Osteoblast (primary cell): ENCODE data around the gene ZFPM1. TPM values are rescaled to one million over a fixed set of nuclear protein-coding genes. Genes with fewer than 3 reads are reported as not detected.
"Not testable (repeated sequence)": the region's sequence is repeated elsewhere in the genome, so short reads cannot be mapped to it uniquely, and the experiment has no call there.

Source experiments
- DNase-seq: peaks from one replicate; pipeline ENCODE4 v3.0.0; 2011; ENCODE audit warnings: low spot score, mixed read lengths; ENCODE audit not compliant: insufficient read length; ENCODE audit errors: missing footprints
- H2AFZ ChIP-seq: 2 replicates; pipeline ENCODE4 v1.6.0; 2011; ENCODE audit warnings: mild to moderate bottlenecking, low read length
- H3K27ac ChIP-seq: 2 replicates; pipeline ENCODE4 v1.5.1; 2011; ENCODE audit warnings: mild to moderate bottlenecking, low read depth, low read length, moderate library complexity
- H3K27me3 ChIP-seq: 2 replicates; pipeline ENCODE4 v1.6.0; 2012; ENCODE audit warnings: mild to moderate bottlenecking, control low read depth, inconsistent platforms, low read length, moderate library complexity; ENCODE audit not compliant: insufficient read depth
- H3K36me3 ChIP-seq: 2 replicates; pipeline ENCODE4 v1.5.1; 2011; ENCODE audit warnings: mild to moderate bottlenecking, low read length, control low read depth, moderate library complexity; ENCODE audit not compliant: insufficient read depth
- H3K4me1 ChIP-seq: 2 replicates; pipeline ENCODE4 v1.5.1; 2011; ENCODE audit warnings: mild to moderate bottlenecking, low read length, control low read depth, moderate library complexity; ENCODE audit not compliant: insufficient read depth
- H3K4me2 ChIP-seq: 2 replicates; pipeline ENCODE4 v1.6.0; 2011; ENCODE audit warnings: mild to moderate bottlenecking, low read length; ENCODE audit not compliant: insufficient read depth
- H3K4me3 ChIP-seq: fragments of 200-600 bp; sonication (generic); 3 replicates; pipeline ENCODE4 v1.5.1; 2012; ENCODE audit warnings: mild to moderate bottlenecking, low read length, inconsistent platforms; ENCODE audit not compliant: insufficient read depth
- H3K79me2 ChIP-seq: 2 replicates; pipeline ENCODE4 v1.6.0; 2012; ENCODE audit warnings: mild to moderate bottlenecking, low read length, control low read depth, inconsistent platforms; ENCODE audit not compliant: insufficient read depth
- H3K9me3 ChIP-seq: 2 replicates; pipeline ENCODE4 v1.5.1; 2011; ENCODE audit warnings: low read depth, low read length, control low read depth
- H4K20me1 ChIP-seq: 2 replicates; pipeline ENCODE4 v1.6.0; 2012; ENCODE audit warnings: mild to moderate bottlenecking, low read length, control low read depth; ENCODE audit not compliant: insufficient read depth
- total RNA-seq: library from RNA; depleted of rRNA; stranded (reverse); fragments of >200 nt; gene quantifications from 2 replicates; pipeline ENCODE4 v1.2.3, GENCODE V29; 2012
- TF ChIP-seq, protein P1 (sequence below): IDR thresholded peaks from 2 replicates; pipeline ENCODE4 v1.5.1; 2011; ENCODE audit warnings: mild to moderate bottlenecking, low read depth, low read length, moderate library complexity; ENCODE audit errors: extremely low read depth

The ZFPM1 gene
- total RNA-seq, 1 donor, result 2.2 TPM

DNA sequence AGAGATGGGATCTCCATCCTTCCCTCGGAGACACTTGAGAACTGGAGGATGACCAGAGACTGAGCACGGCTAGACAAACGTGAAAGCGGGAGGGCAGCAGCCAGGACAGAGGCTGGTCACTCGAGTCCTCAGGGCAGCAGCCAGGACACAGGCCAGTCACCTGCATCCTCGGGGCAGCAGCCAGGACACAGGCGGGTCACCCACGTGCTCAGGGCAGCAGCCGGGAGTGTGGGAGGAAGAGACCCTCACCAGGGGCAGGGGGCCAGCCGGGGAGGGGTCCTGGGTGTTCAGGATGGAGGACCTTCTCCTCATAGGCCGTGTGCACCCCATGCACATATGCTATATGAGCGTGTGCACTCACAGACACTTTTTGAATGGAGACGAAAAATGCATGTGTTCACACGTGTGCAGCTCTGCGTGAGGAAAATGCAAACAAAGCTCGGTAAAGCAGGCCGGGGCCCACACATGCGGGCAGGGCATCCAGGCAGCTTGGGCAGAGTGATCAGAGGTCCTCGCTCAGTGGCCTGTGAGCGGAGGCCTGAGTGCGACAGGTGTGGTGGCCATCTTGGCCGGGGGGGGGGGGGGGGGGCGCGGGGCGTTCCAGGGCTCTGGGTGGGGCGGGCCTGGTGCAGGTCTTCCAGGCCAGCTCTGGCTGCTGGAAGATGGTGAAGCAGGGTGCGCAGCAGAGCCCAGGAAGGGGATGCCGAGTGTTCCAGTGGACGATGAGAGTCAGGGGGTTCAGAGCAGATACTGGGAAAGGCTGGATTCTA, 43.6 kb upstream of the ZFPM1 start:
- Histone ChIP-seq H3K79me2 (peaks cover 13% of the 10 kb centered on the region), H3K4me3 (no peak overlapping the region), H3K36me3 (no peaks in the 10 kb centered on the region), H3K27me3 (no peaks in the 10 kb centered on the region), H3K4me1 (peaks cover 9% of the 10 kb centered on the region), H3K4me2 (no peak overlapping the region), H2AFZ (no peak overlapping the region), H3K27ac (no peak overlapping the region), H3K9me3 (no peaks in the 10 kb centered on the region), H4K20me1 (peaks cover 11% of the 10 kb centered on the region)
- TF ChIP-seq, protein P1, sequence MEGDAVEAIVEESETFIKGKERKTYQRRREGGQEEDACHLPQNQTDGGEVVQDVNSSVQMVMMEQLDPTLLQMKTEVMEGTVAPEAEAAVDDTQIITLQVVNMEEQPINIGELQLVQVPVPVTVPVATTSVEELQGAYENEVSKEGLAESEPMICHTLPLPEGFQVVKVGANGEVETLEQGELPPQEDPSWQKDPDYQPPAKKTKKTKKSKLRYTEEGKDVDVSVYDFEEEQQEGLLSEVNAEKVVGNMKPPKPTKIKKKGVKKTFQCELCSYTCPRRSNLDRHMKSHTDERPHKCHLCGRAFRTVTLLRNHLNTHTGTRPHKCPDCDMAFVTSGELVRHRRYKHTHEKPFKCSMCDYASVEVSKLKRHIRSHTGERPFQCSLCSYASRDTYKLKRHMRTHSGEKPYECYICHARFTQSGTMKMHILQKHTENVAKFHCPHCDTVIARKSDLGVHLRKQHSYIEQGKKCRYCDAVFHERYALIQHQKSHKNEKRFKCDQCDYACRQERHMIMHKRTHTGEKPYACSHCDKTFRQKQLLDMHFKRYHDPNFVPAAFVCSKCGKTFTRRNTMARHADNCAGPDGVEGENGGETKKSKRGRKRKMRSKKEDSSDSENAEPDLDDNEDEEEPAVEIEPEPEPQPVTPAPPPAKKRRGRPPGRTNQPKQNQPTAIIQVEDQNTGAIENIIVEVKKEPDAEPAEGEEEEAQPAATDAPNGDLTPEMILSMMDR, result no peak
- DNase-seq, result no peak

- H3K4me2 ChIP-seq, DNase-seq, H3K36me3 ChIP-seq, H3K27ac ChIP-seq, H3K27me3 ChIP-seq, H3K4me1 ChIP-seq, H3K4me3 ChIP-seq, H2AFZ ChIP-seq, H3K9me3 ChIP-seq: not testable (repeated sequence)
- H4K20me1 ChIP-seq, result peaks cover 11% of the 10 kb centered on the region
- peaks cover 13% of the 10 kb centered on the region for H3K79me2 ChIP-seq
Observed at GRCh38 chr16:88410297-88410968, 42.6 kb upstream of the ZFPM1 start.

DNA sequence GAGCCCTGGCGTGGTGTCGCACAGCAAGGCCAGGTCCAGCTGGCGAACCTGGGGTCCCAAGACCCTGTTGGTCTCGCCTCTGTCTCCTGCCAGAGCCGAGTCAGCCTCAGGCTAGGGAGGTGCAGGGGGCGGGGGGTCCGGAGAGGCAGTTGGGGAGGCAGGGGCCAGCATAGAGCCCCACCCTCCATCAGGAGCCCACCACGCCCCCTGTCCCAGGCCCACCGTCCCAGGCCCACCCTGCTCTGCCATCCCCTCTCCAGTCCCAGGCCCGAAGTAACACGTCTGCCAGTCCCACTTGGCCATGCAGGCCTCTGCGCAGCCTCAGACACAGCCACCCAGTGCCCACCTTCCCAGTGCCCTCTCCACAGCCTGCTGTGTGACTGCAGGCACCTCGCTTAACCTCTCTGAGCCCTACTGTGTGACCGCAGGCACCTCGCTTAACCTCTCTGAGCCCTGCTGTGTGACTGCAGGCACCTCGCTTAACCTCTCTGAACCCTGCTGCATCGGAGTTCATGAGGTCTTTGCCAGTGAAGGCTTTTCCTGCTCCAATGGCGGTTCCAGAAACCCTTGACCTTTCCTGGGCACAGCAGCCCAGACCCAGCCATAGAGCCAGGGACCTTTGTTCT, 41.0 kb upstream of the ZFPM1 start:
- Histone ChIP-seq H3K4me2 (no peak overlapping the region), H3K79me2 (peaks cover 13% of the 10 kb centered on the region), H3K27me3 (no peaks in the 10 kb centered on the region), H3K4me1 (no peaks in the 10 kb centered on the region), H2AFZ (no peak overlapping the region), H3K27ac (no peak overlapping the region), H4K20me1 (peaks cover 11% of the 10 kb centered on the region), H3K36me3 (no peaks in the 10 kb centered on the region), H3K9me3 (no peaks in the 10 kb centered on the region), H3K4me3 (no peak overlapping the region)
- TF ChIP-seq, protein P1, result no peak
- no peak for DNase-seq

DNA sequence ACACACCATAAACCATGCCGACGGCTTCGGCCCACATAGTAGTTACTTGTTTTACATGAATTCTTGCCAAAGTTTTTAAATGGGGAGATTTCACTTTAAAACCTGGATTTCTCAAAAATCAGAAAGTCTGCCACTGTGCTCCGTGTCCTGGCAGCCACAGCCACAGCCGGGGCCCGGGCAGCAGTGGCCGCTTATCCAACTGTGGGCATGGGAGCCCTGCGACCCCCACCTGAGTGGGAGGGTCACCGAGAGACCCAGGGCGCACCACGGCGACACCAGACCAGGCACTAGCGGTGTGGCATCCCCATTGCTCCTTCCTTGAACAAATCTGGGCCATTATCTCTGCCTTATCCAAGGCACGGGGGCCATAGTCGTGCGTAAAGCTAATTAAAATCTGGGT, 40.3 kb upstream of the ZFPM1 start:
- Histone ChIP-seq H3K27me3 (no peaks in the 10 kb centered on the region), H4K20me1 (peaks cover 12% of the 10 kb centered on the region), H3K4me3 (no peak overlapping the region), H2AFZ (no peak overlapping the region), H3K36me3 (no peaks in the 10 kb centered on the region), H3K79me2 (peaks cover 12% of the 10 kb centered on the region), H3K9me3 (no peaks in the 10 kb centered on the region), H3K27ac (no peak overlapping the region), H3K4me2 (no peak overlapping the region), H3K4me1 (no peaks in the 10 kb centered on the region)
- no peak for DNase-seq
- TF ChIP-seq, protein P1, result no peak
